ENCODE results near the gene EPHB1. TPM values are rescaled to one million over a fixed set of nuclear protein-coding genes. Genes with fewer than 3 reads are reported as not detected.

Gene EPHB1
- total RNA-seq, 1 experiment from 2014 or later: 7.0 TPM

DNA sequence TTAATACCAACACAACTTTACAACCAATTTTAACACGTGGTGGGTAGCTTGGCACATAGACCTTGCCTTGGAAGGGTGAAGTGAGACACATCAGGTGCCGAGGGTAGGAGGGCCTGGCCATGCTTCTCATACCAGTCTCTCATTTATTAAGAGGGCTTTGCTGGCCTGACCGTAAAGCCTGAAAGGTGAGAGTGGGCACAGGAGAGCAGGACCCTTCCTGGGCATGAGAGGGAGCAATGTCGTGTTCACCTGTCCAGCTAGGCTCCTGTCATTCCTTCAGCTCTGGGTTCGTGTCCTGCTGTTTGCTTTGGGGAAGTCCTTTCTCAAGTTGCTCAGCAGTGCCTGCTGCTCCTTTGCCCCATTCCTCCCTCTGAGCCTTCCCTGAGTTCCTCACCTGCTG lies 294.4 kb downstream of the EPHB1 start:
- H3K9me3 Mint-ChIP-seq: no peaks in the 10 kb centered on the region
- TF ChIP-seq, protein P1, sequence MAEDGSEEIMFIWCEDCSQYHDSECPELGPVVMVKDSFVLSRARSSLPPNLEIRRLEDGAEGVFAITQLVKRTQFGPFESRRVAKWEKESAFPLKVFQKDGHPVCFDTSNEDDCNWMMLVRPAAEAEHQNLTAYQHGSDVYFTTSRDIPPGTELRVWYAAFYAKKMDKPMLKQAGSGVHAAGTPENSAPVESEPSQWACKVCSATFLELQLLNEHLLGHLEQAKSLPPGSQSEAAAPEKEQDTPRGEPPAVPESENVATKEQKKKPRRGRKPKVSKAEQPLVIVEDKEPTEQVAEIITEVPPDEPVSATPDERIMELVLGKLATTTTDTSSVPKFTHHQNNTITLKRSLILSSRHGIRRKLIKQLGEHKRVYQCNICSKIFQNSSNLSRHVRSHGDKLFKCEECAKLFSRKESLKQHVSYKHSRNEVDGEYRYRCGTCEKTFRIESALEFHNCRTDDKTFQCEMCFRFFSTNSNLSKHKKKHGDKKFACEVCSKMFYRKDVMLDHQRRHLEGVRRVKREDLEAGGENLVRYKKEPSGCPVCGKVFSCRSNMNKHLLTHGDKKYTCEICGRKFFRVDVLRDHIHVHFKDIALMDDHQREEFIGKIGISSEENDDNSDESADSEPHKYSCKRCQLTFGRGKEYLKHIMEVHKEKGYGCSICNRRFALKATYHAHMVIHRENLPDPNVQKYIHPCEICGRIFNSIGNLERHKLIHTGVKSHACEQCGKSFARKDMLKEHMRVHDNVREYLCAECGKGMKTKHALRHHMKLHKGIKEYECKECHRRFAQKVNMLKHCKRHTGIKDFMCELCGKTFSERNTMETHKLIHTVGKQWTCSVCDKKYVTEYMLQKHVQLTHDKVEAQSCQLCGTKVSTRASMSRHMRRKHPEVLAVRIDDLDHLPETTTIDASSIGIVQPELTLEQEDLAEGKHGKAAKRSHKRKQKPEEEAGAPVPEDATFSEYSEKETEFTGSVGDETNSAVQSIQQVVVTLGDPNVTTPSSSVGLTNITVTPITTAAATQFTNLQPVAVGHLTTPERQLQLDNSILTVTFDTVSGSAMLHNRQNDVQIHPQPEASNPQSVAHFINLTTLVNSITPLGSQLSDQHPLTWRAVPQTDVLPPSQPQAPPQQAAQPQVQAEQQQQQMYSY (CRISPR knock-in tag; IDR thresholded peaks at IDR 0.05): no peak
- TF ChIP-seq, protein P2, sequence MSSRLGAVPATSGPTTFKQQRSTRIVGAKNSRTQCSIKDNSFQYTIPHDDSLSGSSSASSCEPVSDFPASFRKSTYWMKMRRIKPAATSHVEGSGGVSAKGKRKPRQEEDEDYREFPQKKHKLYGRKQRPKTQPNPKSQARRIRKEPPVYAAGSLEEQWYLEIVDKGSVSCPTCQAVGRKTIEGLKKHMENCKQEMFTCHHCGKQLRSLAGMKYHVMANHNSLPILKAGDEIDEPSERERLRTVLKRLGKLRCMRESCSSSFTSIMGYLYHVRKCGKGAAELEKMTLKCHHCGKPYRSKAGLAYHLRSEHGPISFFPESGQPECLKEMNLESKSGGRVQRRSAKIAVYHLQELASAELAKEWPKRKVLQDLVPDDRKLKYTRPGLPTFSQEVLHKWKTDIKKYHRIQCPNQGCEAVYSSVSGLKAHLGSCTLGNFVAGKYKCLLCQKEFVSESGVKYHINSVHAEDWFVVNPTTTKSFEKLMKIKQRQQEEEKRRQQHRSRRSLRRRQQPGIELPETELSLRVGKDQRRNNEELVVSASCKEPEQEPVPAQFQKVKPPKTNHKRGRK (CRISPR knock-in tag; IDR thresholded peaks at IDR 0.05; ENCODE audit: borderline replicate concordance): no peak
- TF ChIP-seq, protein P3, sequence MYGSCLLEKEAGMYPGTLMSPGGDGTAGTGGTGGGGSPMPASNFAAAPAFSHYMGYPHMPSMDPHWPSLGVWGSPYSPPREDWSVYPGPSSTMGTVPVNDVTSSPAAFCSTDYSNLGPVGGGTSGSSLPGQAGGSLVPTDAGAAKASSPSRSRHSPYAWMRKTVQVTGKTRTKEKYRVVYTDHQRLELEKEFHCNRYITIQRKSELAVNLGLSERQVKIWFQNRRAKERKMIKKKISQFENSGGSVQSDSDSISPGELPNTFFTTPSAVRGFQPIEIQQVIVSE (CRISPR knock-in tag; IDR thresholded peaks at IDR 0.05; ENCODE audit: borderline replicate concordance): no peak
- no peak for TF ChIP-seq TCF7 (CRISPR knock-in tag; IDR thresholded peaks at IDR 0.05; ENCODE audit: low read depth)
- TF ChIP-seq ZNF671 (CRISPR knock-in tag; IDR thresholded peaks at IDR 0.05): no peak
- TF ChIP-seq, protein P4, sequence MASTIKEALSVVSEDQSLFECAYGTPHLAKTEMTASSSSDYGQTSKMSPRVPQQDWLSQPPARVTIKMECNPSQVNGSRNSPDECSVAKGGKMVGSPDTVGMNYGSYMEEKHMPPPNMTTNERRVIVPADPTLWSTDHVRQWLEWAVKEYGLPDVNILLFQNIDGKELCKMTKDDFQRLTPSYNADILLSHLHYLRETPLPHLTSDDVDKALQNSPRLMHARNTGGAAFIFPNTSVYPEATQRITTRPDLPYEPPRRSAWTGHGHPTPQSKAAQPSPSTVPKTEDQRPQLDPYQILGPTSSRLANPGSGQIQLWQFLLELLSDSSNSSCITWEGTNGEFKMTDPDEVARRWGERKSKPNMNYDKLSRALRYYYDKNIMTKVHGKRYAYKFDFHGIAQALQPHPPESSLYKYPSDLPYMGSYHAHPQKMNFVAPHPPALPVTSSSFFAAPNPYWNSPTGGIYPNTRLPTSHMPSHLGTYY (CRISPR knock-in tag; IDR thresholded peaks at IDR 0.05): no peak
- no peak for DNase-seq (ENCODE audit: low spot score)
- no peak for ATAC-seq
- H3K4me3 Mint-ChIP-seq: no peak overlapping the region
- CTCF ChIA-PET: no interaction called here
- no peak overlapping the region for H3K27ac Mint-ChIP-seq
- H3K27me3 Mint-ChIP-seq (ENCODE audit: low read depth): no peaks in the 10 kb centered on the region
- POLR2A ChIA-PET: no interaction called here
- 0 out of 2 replicates have a peak, but pooled peaks cover 4% of the 10 kb centered on the region for H3K4me1 Mint-ChIP-seq
- H3K36me3 Mint-ChIP-seq: no peaks in the 10 kb centered on the region

DNA sequence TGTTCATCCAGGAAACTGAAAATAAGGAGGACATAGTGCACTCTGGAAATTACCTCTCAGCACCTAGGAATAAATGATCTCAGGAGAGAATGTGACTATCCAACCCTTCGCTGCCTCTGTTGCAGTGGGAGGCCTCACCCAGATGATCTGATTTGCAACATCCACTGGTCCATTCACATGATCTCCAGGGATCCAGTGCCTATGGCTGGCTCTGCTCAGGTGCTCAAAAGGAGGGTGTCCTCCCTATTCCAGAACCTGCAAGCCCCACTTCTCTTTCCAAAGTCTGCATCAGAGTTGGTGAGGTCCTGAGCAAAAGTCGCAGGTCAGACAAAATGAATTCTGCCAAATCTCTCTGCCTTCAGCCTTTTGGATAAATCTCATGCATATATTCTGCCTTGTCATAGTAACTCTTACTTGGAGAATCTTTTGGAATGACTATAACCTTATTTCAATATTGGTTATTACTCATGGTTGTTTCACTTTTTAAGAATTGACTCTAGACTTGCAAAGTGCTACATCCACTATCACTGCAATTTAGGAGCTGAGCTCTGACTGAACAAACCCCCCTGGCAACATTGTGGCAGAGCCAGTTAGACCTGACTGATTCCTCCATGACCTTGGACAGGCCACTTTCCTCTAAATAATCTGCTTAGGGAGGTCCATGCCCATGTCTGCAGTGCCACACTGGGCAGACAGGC lies 295.1 kb downstream of the EPHB1 start:
- Mint-ChIP-seq H3K9me3 (no peaks in the 10 kb centered on the region), H3K27ac (no peak overlapping the region), H3K4me3 (no peak overlapping the region), H3K36me3 (no peaks in the 10 kb centered on the region), H3K4me1 (0 out of 2 replicates have a peak, but pooled peaks cover 4% of the 10 kb centered on the region), H3K27me3 (ENCODE audit: low read depth) (no peaks in the 10 kb centered on the region)
- POLR2A ChIA-PET: no interaction called here
- ATAC-seq (no peak), DNase-seq (ENCODE audit: low spot score) (no peak)
- TF ChIP-seq, protein P3 (CRISPR knock-in tag; IDR thresholded peaks at IDR 0.05; ENCODE audit: borderline replicate concordance): no peak
- TF ChIP-seq ZNF396 (CRISPR knock-in tag; IDR thresholded peaks at IDR 0.05; ENCODE audit: borderline replicate concordance) (no peak), JAZF1 (CRISPR knock-in tag; IDR thresholded peaks at IDR 0.05) (no peak), HMGA2 (CRISPR knock-in tag; IDR thresholded peaks at IDR 0.05) (no peak), MYBL2 (CRISPR knock-in tag; IDR thresholded peaks at IDR 0.05) (no peak), NR2C2 (CRISPR knock-in tag; IDR thresholded peaks at IDR 0.05) (no peak), JUN (CRISPR knock-in tag; IDR thresholded peaks at IDR 0.05) (no peak), ZNF317 (CRISPR knock-in tag; IDR thresholded peaks at IDR 0.05; ENCODE audit: borderline replicate concordance, low read depth) (no peak)
- TF ChIP-seq, protein P1 (CRISPR knock-in tag; IDR thresholded peaks at IDR 0.05): no peak
- CTCF ChIA-PET: interaction anchor here (0.8 kb wide), 1 partner anchor 296 kb away, joined by 3 read pairs; no protein-coding TSS in a partner anchor
